H1 (cell line): Measurements from ENCODE around the gene ARRB1. TPM values are rescaled to one million over a fixed set of nuclear protein-coding genes. Genes with fewer than 3 reads are reported as not detected.

Experiments
- BCL11A ChIP-seq, 2 experiments: IDR thresholded peaks; one replicate each; pipeline ENCODE4 v1.6.1; 2011; ENCODE audit warnings: low read depth in 2 of 2, low read length in 2 of 2, mild to moderate bottlenecking in 2 of 2
- EP300 ChIP-seq, 2 experiments: IDR thresholded peaks; 1 replicate in 1 of 2; 2 replicates in 1 of 2; pipeline ENCODE4 v1.6.1; 2011 to 2012; ENCODE audit warnings: low read depth in 2 of 2, low read length in 2 of 2, mild to moderate bottlenecking in 2 of 2, borderline replicate concordance in 1 of 2, inconsistent platforms in 1 of 2, moderate library complexity in 1 of 2
- GTF2F1 ChIP-seq: IDR thresholded peaks from 2 replicates; pipeline ENCODE4 v1.6.1; 2012; ENCODE audit warnings: low read depth, low read length, improper control_type of control experiment, borderline replicate concordance
- HDAC6 ChIP-seq: IDR thresholded peaks from one replicate; pipeline ENCODE4 v1.7.1; 2012; ENCODE audit warnings: low read depth, mild to moderate bottlenecking, inconsistent platforms, low read length, moderate library complexity
- MAFK ChIP-seq: IDR thresholded peaks from 2 replicates; pipeline ENCODE4 v1.6.1; 2012; ENCODE audit warnings: low read depth, mild to moderate bottlenecking, improper control_type of control experiment, low read length
- NRF1 ChIP-seq: IDR thresholded peaks from 2 replicates; pipeline ENCODE4 v1.6.1; 2011; ENCODE audit warnings: mild to moderate bottlenecking, low read depth, low read length, improper control_type of control experiment
- TBP ChIP-seq: IDR thresholded peaks from 2 replicates; pipeline ENCODE4 v1.6.1; 2011; ENCODE audit warnings: low read depth, low read length, improper control_type of control experiment
- YY1 ChIP-seq: IDR thresholded peaks from 2 replicates; pipeline ENCODE4 v1.6.1; 2011; ENCODE audit warnings: low read depth, mild to moderate bottlenecking, low read length
- polyA plus RNA-seq, 7 experiments: library from polyadenylated mRNA; depleted of rRNA in 3 of 7; stranded (reverse) in 5 of 7; unstranded in 2 of 7; fragments of >200 nt in 5 of 7; fragments of 200-250 nt in 2 of 7; gene quantifications; 1 replicate in 5 of 7; 2 replicates in 1 of 7; 4 replicates in 1 of 7; pipeline versions ENCODE4 v1.2.1 to v1.2.3, GENCODE V29; 2011 to 2013; ENCODE audit warnings: missing spikeins in 2 of 7, mixed read lengths in 2 of 7
- total RNA-seq: library from RNA; stranded (reverse); fragmentation: NEBNext Ultra II Directional; extraction: Animal tissue kit (Norgen Biotek cat#: 25700); gene quantifications from 2 replicates; pipeline ENCODE4 v1.2.1, GENCODE V29; 2021

The ARRB1 gene
- total and polyA plus RNA-seq, 2 of the 8 experiments (the other 6 are each of a cell fraction or from before 2014, with no cell fraction given), result 9.4 to 31.8 TPM

DNA sequence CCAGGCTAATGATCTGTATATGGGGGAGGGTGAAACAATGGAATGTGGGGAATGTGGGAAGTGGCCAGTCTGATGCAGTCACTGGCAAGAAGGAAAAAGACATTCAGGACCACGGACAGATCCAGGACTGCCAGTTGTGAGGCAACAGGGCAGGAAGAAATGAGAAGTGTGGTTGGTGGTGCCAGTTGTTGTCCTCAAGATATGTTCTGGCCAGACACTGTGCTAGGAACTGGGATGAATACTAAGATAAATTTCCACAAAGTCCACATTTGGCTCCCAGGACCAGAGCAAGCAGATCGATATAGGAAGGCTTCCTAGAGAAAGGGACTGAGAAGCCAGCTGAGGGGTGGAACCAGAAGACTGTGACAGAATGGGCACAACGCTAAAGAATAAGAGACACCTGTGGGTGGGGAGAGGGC is 117.7 kb downstream of the ARRB1 start (continued):
- no peak for TF ChIP-seq YY1
- no peak for TF ChIP-seq BCL11A (IDR thresholded peaks at IDR 0.05; ENCODE audit: low read depth in 2 of 2, low read length in 2 of 2)
- TF ChIP-seq MAFK, result no peak
- TF ChIP-seq NRF1, result no peak
- no peak for TF ChIP-seq GTF2F1
- TF ChIP-seq EP300 (IDR thresholded peaks at IDR 0.05; ENCODE audit: borderline replicate concordance in 1 of 2, low read depth in 2 of 2, low read length in 2 of 2), result peak in 1 of 2 experiments; percentile 63; a peak in 1 of 3 replicates
- TF ChIP-seq TBP, result no peak
- TF ChIP-seq HDAC6, result no peak
